ENCODE results near the gene ST8SIA2. TPM values are rescaled to one million over a fixed set of nuclear protein-coding genes. Genes with fewer than 3 reads are reported as not detected.
A peak's percentile ranks its signal among the peaks of the same experiment; 100 is the strongest.

The ST8SIA2 gene
- polyA plus RNA-seq, 1 donor from 2014 or later: not detected

GRCh38 chr15:92385096-92385495 is 8.6 kb upstream of the ST8SIA2 start:
- Mint-ChIP-seq H3K36me3 (no peaks in the 10 kb centered on the region), H3K4me1 (no peaks in the 10 kb centered on the region), H3K27ac (no peak overlapping the region), H3K4me3 (no peak overlapping the region), H3K9me3 (no peaks in the 10 kb centered on the region), H3K27me3 (peaks cover 11% of the 10 kb centered on the region)

DNA sequence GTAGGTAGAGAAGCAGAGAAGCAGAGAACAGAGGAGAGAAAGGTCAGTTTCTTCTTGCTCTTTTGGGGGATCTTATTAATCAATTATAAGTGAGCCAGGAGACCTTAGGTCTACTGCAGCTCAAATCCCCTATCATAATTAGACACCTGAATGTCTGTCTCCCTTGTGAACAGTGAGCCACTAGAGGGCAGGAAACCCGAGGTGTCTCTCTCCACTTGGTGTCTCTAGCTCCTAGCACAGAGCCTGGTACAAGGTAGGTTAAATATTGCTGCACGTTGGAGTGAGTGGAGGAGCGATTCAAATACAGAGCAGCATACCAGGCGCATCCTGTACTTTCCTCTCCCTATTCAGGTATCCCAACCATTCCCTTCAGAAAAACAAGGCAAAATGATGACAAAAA is 2.0 kb upstream of the ST8SIA2 start:
- H3K36me3 Mint-ChIP-seq: peaks cover 3% of the 10 kb centered on the region
- H3K27ac Mint-ChIP-seq: no peak overlapping the region
- peaks cover 41% of the 10 kb centered on the region for H3K27me3 Mint-ChIP-seq
- H3K4me3 Mint-ChIP-seq: no peak overlapping the region
- no peaks in the 10 kb centered on the region for H3K4me1 Mint-ChIP-seq
- peaks cover 0 to 4% (median 0%) of the 10 kb centered on the region in 3 donors for H3K9me3 Mint-ChIP-seq

DNA sequence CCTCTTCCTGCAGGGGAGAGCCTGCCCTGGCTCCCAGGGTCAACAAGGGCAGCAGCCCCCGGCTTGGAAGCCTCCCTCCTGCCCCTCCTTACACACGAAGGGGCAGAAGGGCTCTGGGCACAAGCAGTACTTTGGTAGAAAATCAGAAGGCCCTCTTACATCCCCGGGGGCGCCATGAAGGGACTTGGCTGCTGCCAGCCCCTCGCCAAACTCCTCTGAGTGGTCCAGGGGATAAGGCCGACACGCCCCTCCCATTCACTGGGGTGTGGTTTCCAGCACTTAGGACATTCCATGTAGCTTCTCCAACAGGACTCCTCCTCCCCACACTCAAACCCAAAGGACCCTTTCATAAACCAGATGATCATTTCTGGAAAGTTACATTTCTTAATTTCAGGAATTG is 1.2 kb upstream of the ST8SIA2 start:
- H3K9me3 Mint-ChIP-seq: peaks cover 0 to 4% (median 0%) of the 10 kb centered on the region in 3 donors
- H3K4me1 Mint-ChIP-seq: no peaks in the 10 kb centered on the region
- no peak overlapping the region for H3K27ac Mint-ChIP-seq
- peaks cover 44% of the 10 kb centered on the region for H3K27me3 Mint-ChIP-seq
- H3K36me3 Mint-ChIP-seq: peaks cover 5% of the 10 kb centered on the region
- no peak overlapping the region for H3K4me3 Mint-ChIP-seq

DNA sequence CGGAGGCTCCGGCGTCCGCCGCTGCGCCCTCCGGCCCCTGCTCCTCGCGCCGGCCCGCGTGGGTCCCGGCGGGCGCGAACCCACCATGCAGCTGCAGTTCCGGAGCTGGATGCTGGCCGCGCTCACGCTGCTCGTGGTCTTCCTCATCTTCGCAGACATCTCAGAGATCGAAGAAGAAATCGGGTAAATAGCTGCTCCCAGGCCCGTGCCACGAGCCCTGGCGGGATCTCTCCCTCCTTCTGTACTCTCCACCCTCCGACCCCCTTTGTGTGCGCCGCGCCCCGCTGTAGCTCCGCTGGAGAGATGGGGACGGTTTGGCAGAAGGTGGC is 263 bp downstream of the ST8SIA2 start:
- no peak overlapping the region for H3K4me3 Mint-ChIP-seq
- peaks cover 41% of the 10 kb centered on the region for H3K27me3 Mint-ChIP-seq

GRCh38 chr15:92394309-92395097 is 822 bp downstream of the ST8SIA2 start:
- Mint-ChIP-seq H3K9me3 (peaks cover 0 to 4% (median 0%) of the 10 kb centered on the region in 3 donors), H3K4me1 (no peaks in the 10 kb centered on the region), H3K27ac (no peak overlapping the region), H3K4me3 (no peak overlapping the region), H3K36me3 (peaks cover 5% of the 10 kb centered on the region), H3K27me3 (peaks cover 41% of the 10 kb centered on the region)

More for the DNA sequence above, 263 bp downstream of the ST8SIA2 start:
- Mint-ChIP-seq H3K9me3 (peaks cover 0 to 4% (median 0%) of the 10 kb centered on the region in 3 donors), H3K4me1 (no peaks in the 10 kb centered on the region), H3K27ac (no peak overlapping the region), H3K36me3 (peaks cover 5% of the 10 kb centered on the region)

DNA sequence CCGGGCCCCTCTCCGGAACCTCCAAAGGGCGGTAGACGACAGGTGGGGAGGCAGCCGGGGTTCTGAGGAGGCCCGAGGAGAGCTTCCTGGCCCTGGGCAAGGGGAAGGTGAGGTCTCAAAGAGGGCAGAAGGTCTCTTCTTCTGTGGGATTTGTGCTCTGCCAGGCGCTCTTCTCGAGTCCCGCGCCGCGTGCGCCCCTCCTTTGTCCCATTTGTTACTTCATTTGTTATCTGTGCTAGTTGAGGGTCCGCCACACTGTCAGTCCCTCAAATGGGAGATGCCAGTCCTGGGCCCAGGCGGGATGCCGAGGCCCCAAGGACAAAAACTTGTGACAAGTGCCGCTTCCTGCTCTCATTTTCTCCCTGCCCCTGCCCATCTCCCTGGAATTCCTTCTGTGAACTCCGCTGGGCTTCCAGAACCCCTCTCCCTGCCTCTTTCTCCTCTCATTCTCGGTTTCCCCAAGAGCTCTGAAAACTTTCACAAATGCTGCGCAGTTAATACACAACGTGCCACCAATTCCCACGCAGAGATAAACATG is 1.5 kb downstream of the ST8SIA2 start:
- Mint-ChIP-seq H3K4me1 (no peaks in the 10 kb centered on the region), H3K36me3 (peaks cover 5% of the 10 kb centered on the region), H3K27me3 (peaks cover 39% of the 10 kb centered on the region), H3K9me3 (peaks cover 0 to 4% (median 0%) of the 10 kb centered on the region in 3 donors), H3K27ac (no peak overlapping the region), H3K4me3 (no peak overlapping the region)

DNA sequence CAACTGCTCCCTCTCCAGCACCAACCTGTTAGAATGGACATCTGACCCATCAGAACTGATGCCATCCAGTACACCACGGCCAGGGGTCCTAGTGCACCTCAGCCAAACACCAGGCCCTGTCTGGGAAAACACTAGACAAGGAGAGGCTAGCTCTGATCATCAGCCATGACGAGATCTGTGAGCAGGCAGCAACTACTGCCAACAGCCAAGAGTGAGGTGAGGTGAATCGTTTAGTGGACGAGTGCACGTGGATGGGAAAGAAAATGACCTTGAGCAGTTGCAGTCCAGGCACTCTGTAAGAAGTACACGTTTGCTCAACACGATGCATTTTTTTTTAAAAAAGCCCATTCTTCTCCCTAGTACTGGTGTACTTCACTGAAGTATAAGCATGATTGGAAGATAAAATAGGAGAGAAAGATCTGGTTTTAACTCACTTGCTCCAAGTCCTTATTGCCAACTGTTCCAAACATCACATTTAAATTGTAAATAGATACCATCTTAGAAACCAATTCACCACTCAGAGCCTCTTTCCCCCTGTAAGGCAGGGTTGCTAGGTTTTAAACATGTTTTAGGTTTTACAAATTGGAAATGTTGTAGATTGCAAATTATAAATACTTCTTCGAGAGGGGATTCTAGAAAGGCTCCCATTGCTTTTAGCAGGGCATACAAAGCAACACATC is 5.7 kb downstream of the ST8SIA2 start:
- Mint-ChIP-seq H3K36me3 (peaks cover 2% of the 10 kb centered on the region), H3K27me3 (peaks cover 17% of the 10 kb centered on the region), H3K27ac (no peak overlapping the region), H3K4me1 (no peaks in the 10 kb centered on the region), H3K9me3 (no peaks in the 10 kb centered on the region), H3K4me3 (no peak overlapping the region)

- H3K27me3 Mint-ChIP-seq: peaks cover 8% of the 10 kb centered on the region
- no peak overlapping the region for H3K4me3 Mint-ChIP-seq
These were observed 6.9 kb downstream of the ST8SIA2 start for GRCh38 chr15:92400573-92400972.

GRCh38 chr15:92400980-92401787 is 7.5 kb downstream of the ST8SIA2 start:
- no peaks in the 10 kb centered on the region for H3K4me1 Mint-ChIP-seq
- H3K27ac Mint-ChIP-seq: no peak overlapping the region
- H3K36me3 Mint-ChIP-seq: peaks cover 2% of the 10 kb centered on the region
- peaks cover 3% of the 10 kb centered on the region for H3K27me3 Mint-ChIP-seq
- H3K4me3 Mint-ChIP-seq: no peak overlapping the region
- H3K9me3 Mint-ChIP-seq: no peaks in the 10 kb centered on the region

More at GRCh38 chr15:92400573-92400972, 6.9 kb downstream of the ST8SIA2 start:
- Mint-ChIP-seq H3K36me3 (peaks cover 2% of the 10 kb centered on the region), H3K27ac (no peak overlapping the region), H3K9me3 (no peaks in the 10 kb centered on the region), H3K4me1 (no peaks in the 10 kb centered on the region)

- H3K9me3 Mint-ChIP-seq: no peaks in the 10 kb centered on the region
- no peak overlapping the region for H3K27ac Mint-ChIP-seq
- H3K4me1 Mint-ChIP-seq: no peaks in the 10 kb centered on the region
- no peak overlapping the region for H3K4me3 Mint-ChIP-seq
- H3K27me3 Mint-ChIP-seq: no peaks in the 10 kb centered on the region
- H3K36me3 Mint-ChIP-seq: no peaks in the 10 kb centered on the region
These were observed 9.1 kb downstream of the ST8SIA2 start for GRCh38 chr15:92402751-92403150.

GRCh38 chr15:92405942-92406341 is 12.3 kb downstream of the ST8SIA2 start:
- peaks cover 0 to 2% (median 0%) of the 10 kb centered on the region in 3 donors for H3K4me1 Mint-ChIP-seq
- no peaks in the 10 kb centered on the region for H3K27me3 Mint-ChIP-seq
- no peaks in the 10 kb centered on the region for H3K36me3 Mint-ChIP-seq
- H3K4me3 Mint-ChIP-seq: no peak overlapping the region
- H3K9me3 Mint-ChIP-seq: no peaks in the 10 kb centered on the region
- no peak overlapping the region for H3K27ac Mint-ChIP-seq

GRCh38 chr15:92407321-92407720 is 13.6 kb downstream of the ST8SIA2 start:
- no peak overlapping the region for H3K27ac Mint-ChIP-seq

DNA sequence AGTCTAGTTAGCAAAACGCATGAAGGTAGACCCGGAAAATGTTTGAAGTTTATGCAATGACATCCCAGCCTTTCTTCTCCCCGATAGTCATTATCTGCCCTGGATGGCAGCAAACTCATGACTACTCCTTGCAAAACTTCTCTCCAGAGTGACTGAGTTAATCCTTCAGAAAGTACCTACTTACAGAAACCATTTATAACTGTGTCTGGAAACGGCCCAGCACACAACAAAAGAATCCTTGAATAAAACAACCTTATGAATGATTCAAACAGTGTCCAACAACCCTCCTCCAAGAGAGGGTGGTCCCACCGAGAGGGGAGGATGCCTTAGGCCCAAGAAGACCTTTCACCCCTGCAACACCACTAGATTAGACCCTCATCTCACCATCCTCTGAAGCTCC is 14.2 kb downstream of the ST8SIA2 start:
- H3K27me3 Mint-ChIP-seq: no peaks in the 10 kb centered on the region
- H3K4me1 Mint-ChIP-seq: peaks cover 0 to 2% (median 0%) of the 10 kb centered on the region in 3 donors
- H3K4me3 Mint-ChIP-seq: no peak overlapping the region
- no peaks in the 10 kb centered on the region for H3K36me3 Mint-ChIP-seq
- H3K27ac Mint-ChIP-seq: peak overlapping the region in 1 of 3 donors; percentile 75
- no peaks in the 10 kb centered on the region for H3K9me3 Mint-ChIP-seq

More at GRCh38 chr15:92407321-92407720, 13.6 kb downstream of the ST8SIA2 start:
- Mint-ChIP-seq H3K4me3 (no peak overlapping the region), H3K36me3 (no peaks in the 10 kb centered on the region), H3K27me3 (no peaks in the 10 kb centered on the region), H3K4me1 (peaks cover 0 to 2% (median 0%) of the 10 kb centered on the region in 3 donors), H3K9me3 (no peaks in the 10 kb centered on the region)

DNA sequence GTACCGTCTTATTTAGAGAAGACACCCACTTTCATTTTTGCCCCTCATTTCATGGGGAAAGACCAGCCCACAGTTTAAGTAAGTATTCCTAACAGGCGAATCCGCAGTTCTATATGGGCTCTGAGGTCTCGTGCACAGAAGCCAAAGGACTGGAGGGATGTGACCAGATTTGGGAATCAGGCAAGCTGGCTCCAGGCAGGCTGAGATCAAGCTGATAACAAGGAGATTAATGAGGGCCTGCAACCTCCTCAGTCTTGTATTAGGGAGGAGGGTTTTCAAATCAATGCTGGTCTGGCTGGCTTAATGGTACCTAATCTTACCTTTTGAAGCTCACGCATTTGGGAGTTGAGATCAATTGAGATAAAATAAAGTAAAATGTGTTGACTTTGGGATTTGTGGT is 15.3 kb downstream of the ST8SIA2 start:
- no peak overlapping the region for H3K27ac Mint-ChIP-seq
- H3K4me3 Mint-ChIP-seq: no peak overlapping the region
- H3K27me3 Mint-ChIP-seq: no peaks in the 10 kb centered on the region
- peaks cover 0 to 2% (median 0%) of the 10 kb centered on the region in 3 donors for H3K4me1 Mint-ChIP-seq
- H3K9me3 Mint-ChIP-seq: no peaks in the 10 kb centered on the region
- no peaks in the 10 kb centered on the region for H3K36me3 Mint-ChIP-seq

- Mint-ChIP-seq H3K27ac (no peak overlapping the region), H3K27me3 (no peaks in the 10 kb centered on the region)
These were observed 15.8 kb downstream of the ST8SIA2 start for GRCh38 chr15:92409521-92409920.

More at GRCh38 chr15:92409521-92409920, 15.8 kb downstream of the ST8SIA2 start:
- Mint-ChIP-seq H3K36me3 (no peaks in the 10 kb centered on the region), H3K9me3 (peaks cover 0 to 2% (median 0%) of the 10 kb centered on the region in 3 donors), H3K4me3 (no peak overlapping the region), H3K4me1 (peaks cover 0 to 2% (median 0%) of the 10 kb centered on the region in 3 donors)

Measured in IgD-negative memory B cell (primary cell).